Neural cell (in vitro differentiated cells): ENCODE measurements around the gene RGL1.

Experiments used
- CTCF ChIP-seq: fragments of 450-650 bp; IDR thresholded peaks from 2 replicates; pipeline ENCODE4 v1.5.1; 2014; ENCODE audit warnings: antibody characterized with exemption, mild to moderate bottlenecking, moderate library complexity; ENCODE audit not compliant: poor library complexity, severe bottlenecking
- EP300 ChIP-seq: fragments of 450-650 bp; conservative IDR thresholded peaks from 2 replicates; pipeline ENCODE4 v1.6.1; 2014; ENCODE audit warnings: antibody characterized with exemption, mild to moderate bottlenecking, moderate library complexity; ENCODE audit not compliant: poor library complexity, severe bottlenecking
- MXI1 ChIP-seq: fragments of 450-650 bp; conservative IDR thresholded peaks from 2 replicates; pipeline ENCODE4 v1.6.1; 2014; ENCODE audit warnings: antibody characterized with exemption, mild to moderate bottlenecking; ENCODE audit not compliant: poor library complexity, severe bottlenecking
- POLR2AphosphoS5 ChIP-seq: IDR thresholded peaks from 2 replicates; pipeline ENCODE4 v1.6.1; 2012
- TF ChIP-seq, protein P1 (sequence below): IDR thresholded peaks from 2 replicates; pipeline ENCODE4 v1.6.1; 2012; ENCODE audit warnings: borderline replicate concordance

- TF ChIP-seq, protein P1, sequence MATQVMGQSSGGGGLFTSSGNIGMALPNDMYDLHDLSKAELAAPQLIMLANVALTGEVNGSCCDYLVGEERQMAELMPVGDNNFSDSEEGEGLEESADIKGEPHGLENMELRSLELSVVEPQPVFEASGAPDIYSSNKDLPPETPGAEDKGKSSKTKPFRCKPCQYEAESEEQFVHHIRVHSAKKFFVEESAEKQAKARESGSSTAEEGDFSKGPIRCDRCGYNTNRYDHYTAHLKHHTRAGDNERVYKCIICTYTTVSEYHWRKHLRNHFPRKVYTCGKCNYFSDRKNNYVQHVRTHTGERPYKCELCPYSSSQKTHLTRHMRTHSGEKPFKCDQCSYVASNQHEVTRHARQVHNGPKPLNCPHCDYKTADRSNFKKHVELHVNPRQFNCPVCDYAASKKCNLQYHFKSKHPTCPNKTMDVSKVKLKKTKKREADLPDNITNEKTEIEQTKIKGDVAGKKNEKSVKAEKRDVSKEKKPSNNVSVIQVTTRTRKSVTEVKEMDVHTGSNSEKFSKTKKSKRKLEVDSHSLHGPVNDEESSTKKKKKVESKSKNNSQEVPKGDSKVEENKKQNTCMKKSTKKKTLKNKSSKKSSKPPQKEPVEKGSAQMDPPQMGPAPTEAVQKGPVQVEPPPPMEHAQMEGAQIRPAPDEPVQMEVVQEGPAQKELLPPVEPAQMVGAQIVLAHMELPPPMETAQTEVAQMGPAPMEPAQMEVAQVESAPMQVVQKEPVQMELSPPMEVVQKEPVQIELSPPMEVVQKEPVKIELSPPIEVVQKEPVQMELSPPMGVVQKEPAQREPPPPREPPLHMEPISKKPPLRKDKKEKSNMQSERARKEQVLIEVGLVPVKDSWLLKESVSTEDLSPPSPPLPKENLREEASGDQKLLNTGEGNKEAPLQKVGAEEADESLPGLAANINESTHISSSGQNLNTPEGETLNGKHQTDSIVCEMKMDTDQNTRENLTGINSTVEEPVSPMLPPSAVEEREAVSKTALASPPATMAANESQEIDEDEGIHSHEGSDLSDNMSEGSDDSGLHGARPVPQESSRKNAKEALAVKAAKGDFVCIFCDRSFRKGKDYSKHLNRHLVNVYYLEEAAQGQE: no peak
- TF ChIP-seq CTCF (no peak), POLR2AphosphoS5 (no peak), MXI1 (no peak), EP300 (no peak)
Measured at GRCh38 chr1:183787704-183788103, 17.2 kb upstream of the RGL1 start.
